ENCODE measurements around the gene F8.
"Not testable (repeated sequence)": the region's sequence is repeated elsewhere in the genome, so short reads cannot be mapped to it uniquely, and the experiment has no call there.

F8 gene

DNA sequence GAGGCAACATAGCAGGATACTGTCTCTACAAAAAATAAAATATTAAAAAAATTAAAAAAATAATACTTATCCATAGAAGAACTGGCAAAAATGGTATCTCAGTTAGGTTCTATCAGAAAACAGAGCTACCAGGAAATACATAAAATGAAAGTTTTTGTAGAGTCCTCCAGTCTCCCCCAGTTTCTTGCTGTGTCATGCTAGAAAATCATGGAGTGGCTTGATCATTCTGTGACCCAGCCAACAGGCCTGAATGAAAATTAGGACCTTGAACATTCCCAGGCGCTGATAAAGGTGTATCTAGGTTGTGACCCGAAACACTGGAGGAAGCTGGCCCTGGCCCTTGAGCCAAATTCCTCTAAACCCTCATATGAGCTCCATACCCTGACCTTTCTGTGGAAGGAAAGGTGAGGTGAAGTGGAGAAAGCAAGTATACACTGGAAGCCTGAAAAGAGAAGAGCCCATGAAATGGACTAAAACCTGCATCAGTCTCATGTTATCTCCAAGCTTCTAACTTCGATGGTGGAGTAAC lies 188.7 kb downstream of the F8 start:
- TF ChIP-seq CTCF (IDR thresholded peaks at IDR 0.05; ENCODE audit: control insufficient read depth, insufficient read depth, low read depth, low read length, missing control alignments) = no peak
- DNase-seq (ENCODE audit: low read depth) = no peak

GRCh38 chrX:154829926-154830442 lies 192.5 kb downstream of the F8 start:
- DNase-seq (ENCODE audit: low read depth) = no peak

More for the DNA sequence above, 188.7 kb downstream of the F8 start:
- no peak overlapping the region for H3K4me3 ChIP-seq (ENCODE audit: control insufficient read depth, low read depth, low read length)

DNA sequence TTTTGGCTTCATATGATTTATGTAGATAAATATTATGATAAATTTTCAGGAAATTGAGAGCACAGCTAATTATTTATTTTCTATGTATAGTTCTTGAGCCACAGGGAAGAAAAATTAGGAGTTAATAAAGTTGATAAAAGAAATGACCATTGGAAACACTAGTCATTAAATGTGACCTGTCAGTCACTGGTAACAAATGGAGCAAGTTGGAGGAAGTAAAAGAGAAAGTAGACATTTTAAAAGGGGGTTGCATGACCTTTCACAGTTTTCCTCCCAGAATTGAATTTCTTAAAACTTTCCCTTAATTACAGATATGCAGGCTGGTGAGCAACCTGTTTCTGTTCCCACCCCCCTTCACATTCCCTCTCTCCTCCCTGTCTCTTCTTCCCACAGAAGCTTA lies 193.4 kb downstream of the F8 start:
- no peak for TF ChIP-seq CTCF (IDR thresholded peaks at IDR 0.05; ENCODE audit: control insufficient read depth, insufficient read depth, low read depth, low read length, missing control alignments)
- no peak for DNase-seq (ENCODE audit: low read depth)
- no peak overlapping the region for H3K4me3 ChIP-seq (ENCODE audit: control insufficient read depth, low read depth, low read length)

More at GRCh38 chrX:154829926-154830442, 192.5 kb downstream of the F8 start:
- H3K4me3 ChIP-seq (ENCODE audit: control insufficient read depth, low read depth, low read length) = no peak overlapping the region
- no peak for TF ChIP-seq CTCF (IDR thresholded peaks at IDR 0.05; ENCODE audit: control insufficient read depth, insufficient read depth, low read depth, low read length, missing control alignments)

GRCh38 chrX:154828016-154828408 lies 194.5 kb downstream of the F8 start:
- no peak overlapping the region for H3K4me3 ChIP-seq (ENCODE audit: control insufficient read depth, low read depth, low read length)
- no peak for DNase-seq (ENCODE audit: low read depth)
- no peak for TF ChIP-seq CTCF (IDR thresholded peaks at IDR 0.05; ENCODE audit: control insufficient read depth, insufficient read depth, low read depth, low read length, missing control alignments)

GRCh38 chrX:154827194-154828015 lies 195.1 kb downstream of the F8 start:
- no peak for DNase-seq (ENCODE audit: low read depth)
- no peak overlapping the region for H3K4me3 ChIP-seq (ENCODE audit: control insufficient read depth, low read depth, low read length)
- TF ChIP-seq CTCF (IDR thresholded peaks at IDR 0.05; ENCODE audit: control insufficient read depth, insufficient read depth, low read depth, low read length, missing control alignments) = no peak

DNA sequence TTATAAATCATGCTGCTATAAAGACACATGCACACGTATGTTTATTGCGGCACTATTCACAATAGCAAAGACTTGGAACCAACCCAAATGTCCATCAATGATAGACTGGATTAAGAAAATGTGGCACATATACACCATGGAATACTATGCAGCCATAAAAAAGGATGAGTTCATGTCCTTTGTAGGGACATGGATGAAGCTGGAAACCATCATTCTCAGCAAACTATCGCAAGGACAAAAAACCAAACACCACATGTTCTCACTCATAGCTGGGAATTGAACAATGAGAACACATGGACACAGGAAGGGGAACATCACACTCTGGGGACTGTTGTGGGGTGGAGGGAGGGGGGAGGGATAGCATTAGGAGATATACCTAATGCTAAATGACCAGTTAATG lies 196.9 kb downstream of the F8 start:
- not testable (repeated sequence) for DNase-seq (ENCODE audit: low read depth); H3K4me3 ChIP-seq (ENCODE audit: control insufficient read depth, low read depth, low read length)

DNA sequence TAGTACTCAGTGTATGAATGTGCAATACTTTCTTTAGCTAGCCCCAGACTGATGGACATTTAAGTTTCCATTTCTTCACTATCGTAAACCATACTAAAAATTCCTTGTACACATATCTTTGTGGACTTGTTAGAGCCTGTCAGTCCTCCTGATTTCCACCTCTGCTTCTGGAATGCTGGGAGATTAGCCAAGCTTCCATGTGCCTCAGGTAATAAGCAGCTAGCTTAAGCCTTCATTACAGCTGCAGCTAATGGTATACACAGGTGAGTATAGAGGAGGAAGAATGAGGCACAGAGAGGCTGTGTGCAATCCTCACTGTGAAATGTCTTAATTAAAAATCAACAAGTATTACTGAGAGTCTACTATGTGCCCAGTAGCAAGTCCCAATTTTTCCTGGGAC lies 197.9 kb downstream of the F8 start:
- TF ChIP-seq CTCF (IDR thresholded peaks at IDR 0.05; ENCODE audit: control insufficient read depth, insufficient read depth, low read depth, low read length, missing control alignments) = no peak
- H3K4me3 ChIP-seq (ENCODE audit: control insufficient read depth, low read depth, low read length) = no peak overlapping the region
- DNase-seq (ENCODE audit: low read depth) = no peak

Measured in AG09309 (cell line).